ENCODE results near the gene ZNF865. TPM values are rescaled to one million over a fixed set of nuclear protein-coding genes. Genes with fewer than 3 reads are reported as not detected.

ZNF865 gene
- total RNA-seq, 1 donor from 2014 or later, result 8.8 TPM

DNA sequence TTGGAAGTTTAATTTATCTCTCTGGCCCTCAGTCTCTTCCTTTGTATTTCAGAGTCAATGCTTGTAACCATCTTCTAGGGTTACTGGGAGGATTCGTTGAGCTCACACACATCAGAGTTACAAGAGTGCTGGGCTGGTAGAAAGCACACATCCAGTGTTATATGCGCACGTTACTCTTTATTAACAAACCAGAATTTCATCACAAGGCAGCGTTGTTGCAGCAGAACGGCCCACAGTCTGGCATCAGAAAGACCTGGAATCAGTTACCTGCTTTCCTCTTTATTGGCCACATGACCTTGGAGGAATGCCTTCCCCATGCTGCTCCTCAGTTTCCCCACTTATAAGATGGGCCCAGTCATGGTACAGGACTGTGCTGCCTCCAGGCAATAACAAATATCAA lies 3.9 kb downstream of the ZNF865 start:
- no peak overlapping the region for H3K4me3 ChIP-seq
- H3K36me3 ChIP-seq, result no peaks in the 10 kb centered on the region
- TF ChIP-seq POLR2AphosphoS5 (IDR thresholded peaks at IDR 0.05; ENCODE audit: insufficient read depth in 1 of 2, low read depth in 1 of 2) (no peak), POLR2A (IDR thresholded peaks at IDR 0.05) (no peak)
- TF ChIP-seq, protein P1, sequence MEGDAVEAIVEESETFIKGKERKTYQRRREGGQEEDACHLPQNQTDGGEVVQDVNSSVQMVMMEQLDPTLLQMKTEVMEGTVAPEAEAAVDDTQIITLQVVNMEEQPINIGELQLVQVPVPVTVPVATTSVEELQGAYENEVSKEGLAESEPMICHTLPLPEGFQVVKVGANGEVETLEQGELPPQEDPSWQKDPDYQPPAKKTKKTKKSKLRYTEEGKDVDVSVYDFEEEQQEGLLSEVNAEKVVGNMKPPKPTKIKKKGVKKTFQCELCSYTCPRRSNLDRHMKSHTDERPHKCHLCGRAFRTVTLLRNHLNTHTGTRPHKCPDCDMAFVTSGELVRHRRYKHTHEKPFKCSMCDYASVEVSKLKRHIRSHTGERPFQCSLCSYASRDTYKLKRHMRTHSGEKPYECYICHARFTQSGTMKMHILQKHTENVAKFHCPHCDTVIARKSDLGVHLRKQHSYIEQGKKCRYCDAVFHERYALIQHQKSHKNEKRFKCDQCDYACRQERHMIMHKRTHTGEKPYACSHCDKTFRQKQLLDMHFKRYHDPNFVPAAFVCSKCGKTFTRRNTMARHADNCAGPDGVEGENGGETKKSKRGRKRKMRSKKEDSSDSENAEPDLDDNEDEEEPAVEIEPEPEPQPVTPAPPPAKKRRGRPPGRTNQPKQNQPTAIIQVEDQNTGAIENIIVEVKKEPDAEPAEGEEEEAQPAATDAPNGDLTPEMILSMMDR (IDR thresholded peaks at IDR 0.05), result no peak
- H3K9me3 ChIP-seq, result no peaks in the 10 kb centered on the region
- H3K4me1 ChIP-seq, result peaks cover 35% of the 10 kb centered on the region
- no peaks in the 10 kb centered on the region for H3K27me3 ChIP-seq
- H3K27ac ChIP-seq, result no peak overlapping the region
- no peak for DNase-seq (ENCODE audit: extremely low spot score in 2 of 2)
- intact Hi-C loops (cut with DNase I), result loop anchor here (10.0 kb wide), 1 partner anchor 205 kb away; the partner anchor contains the start of gene UBE2S

- Histone ChIP-seq H3K27me3 (no peaks in the 10 kb centered on the region), H3K4me3 (no peak overlapping the region), H3K4me1 (peaks cover 23% of the 10 kb centered on the region), H3K27ac (no peak overlapping the region), H3K9me3 (no peaks in the 10 kb centered on the region), H3K36me3 (peaks cover 0 to 14% of the 10 kb centered on the region in 2 donors)
- TF ChIP-seq, protein P1 (IDR thresholded peaks at IDR 0.05), result no peak
- TF ChIP-seq POLR2A (IDR thresholded peaks at IDR 0.05) (no peak), POLR2AphosphoS5 (IDR thresholded peaks at IDR 0.05; ENCODE audit: insufficient read depth in 1 of 2, low read depth in 1 of 2) (no peak)
- intact Hi-C loops (cut with DNase I), result no loop called here
- DNase-seq (ENCODE audit: extremely low spot score in 2 of 2), result no peak
Measured at GRCh38 chr19:55611300-55611982, 6.0 kb downstream of the ZNF865 start.

- H3K9me3 ChIP-seq, result no peaks in the 10 kb centered on the region
- no peak overlapping the region for H3K4me3 ChIP-seq
- TF ChIP-seq POLR2AphosphoS5 (IDR thresholded peaks at IDR 0.05; ENCODE audit: insufficient read depth in 1 of 2, low read depth in 1 of 2) (no peak), POLR2A (IDR thresholded peaks at IDR 0.05) (no peak)
- TF ChIP-seq, protein P1 (IDR thresholded peaks at IDR 0.05), result no peak
- no peak overlapping the region for H3K27ac ChIP-seq
- peaks cover 0 to 19% of the 10 kb centered on the region in 2 donors for H3K36me3 ChIP-seq
- DNase-seq (ENCODE audit: extremely low spot score in 2 of 2), result no peak
- no peaks in the 10 kb centered on the region for H3K27me3 ChIP-seq
- H3K4me1 ChIP-seq, result peaks cover 17% of the 10 kb centered on the region
- intact Hi-C loops (cut with DNase I), result no loop called here
Measured at GRCh38 chr19:55611983-55612645, 6.7 kb downstream of the ZNF865 start.

- Histone ChIP-seq H3K9me3 (no peaks in the 10 kb centered on the region), H3K27ac (no peak overlapping the region), H3K4me1 (peaks cover 9% of the 10 kb centered on the region), H3K36me3 (peaks cover 0 to 24% of the 10 kb centered on the region in 2 donors), H3K4me3 (no peak overlapping the region), H3K27me3 (no peaks in the 10 kb centered on the region)
- intact Hi-C loops (cut with DNase I), result no loop called here
- TF ChIP-seq POLR2A (IDR thresholded peaks at IDR 0.05) (no peak), POLR2AphosphoS5 (IDR thresholded peaks at IDR 0.05; ENCODE audit: insufficient read depth in 1 of 2, low read depth in 1 of 2) (no peak)
- TF ChIP-seq, protein P1 (IDR thresholded peaks at IDR 0.05), result no peak
- no peak for DNase-seq (ENCODE audit: extremely low spot score in 2 of 2)
Measured at GRCh38 chr19:55613396-55613795, 7.9 kb downstream of the ZNF865 start.

Data from vagina (tissue), 2 donors.